Anterior cingulate cortex (tissue), 58 donors: Measurements from ENCODE around the gene CEP135.
A peak's percentile ranks its signal among the peaks of the same experiment; 100 is the strongest.

ENCODE experiments used
- DNase-seq, 58 donors: peaks; one replicate each; lab custom pipeline; 2025; lab: John Stamatoyannopoulos, UW

Gene CEP135

GRCh38 chr4:56007154-56007553 lies 58.4 kb downstream of the CEP135 start:
- no peak for DNase-seq

- no peak for DNase-seq
Observed at GRCh38 chr4:56008206-56008605, 59.5 kb downstream of the CEP135 start.

- no peak for DNase-seq
Observed at GRCh38 chr4:56026596-56026995, 77.9 kb downstream of the CEP135 start.

- DNase-seq: no peak
Observed at GRCh38 chr4:56028165-56028564, 79.4 kb downstream of the CEP135 start.

- peak in 6 of 58 donors; percentile 2 to 13 (median 4) for DNase-seq
Observed at GRCh38 chr4:56038487-56039162, 89.9 kb downstream of the CEP135 start.

- DNase-seq: no peak
Observed at GRCh38 chr4:56040842-56041241, 92.1 kb downstream of the CEP135 start.

GRCh38 chr4:56042225-56042624 lies 93.5 kb downstream of the CEP135 start:
- DNase-seq: no peak

GRCh38 chr4:56048383-56048701 lies 99.6 kb downstream of the CEP135 start:
- no peak for DNase-seq

- DNase-seq: peak in 54 of 58 donors; percentile 5 to 74 (median 44)
Observed at GRCh38 chr4:56048702-56049431, 100.1 kb downstream of the CEP135 start.

GRCh38 chr4:56050625-56051024 lies 101.9 kb downstream of the CEP135 start:
- DNase-seq: no peak

- no peak for DNase-seq
Observed at GRCh38 chr4:56051029-56051709, 102.4 kb downstream of the CEP135 start.

- no peak for DNase-seq
Observed at GRCh38 chr4:56051710-56052075, 102.9 kb downstream of the CEP135 start.

GRCh38 chr4:56052481-56052880 lies 103.7 kb downstream of the CEP135 start:
- no peak for DNase-seq

GRCh38 chr4:56052966-56053365 lies 104.2 kb downstream of the CEP135 start:
- DNase-seq: no peak

GRCh38 chr4:56055027-56055977 lies 106.6 kb downstream of the CEP135 start:
- DNase-seq: no peak

- DNase-seq: no peak
Observed at GRCh38 chr4:56055991-56056390, 107.2 kb downstream of the CEP135 start.

GRCh38 chr4:56058555-56058954 lies 109.8 kb downstream of the CEP135 start:
- no peak for DNase-seq

- DNase-seq: no peak
Observed at GRCh38 chr4:56060036-56060435, 111.3 kb downstream of the CEP135 start.

GRCh38 chr4:56062106-56062505 lies 113.4 kb downstream of the CEP135 start:
- no peak for DNase-seq

GRCh38 chr4:56062526-56063145 lies 113.9 kb downstream of the CEP135 start:
- DNase-seq: no peak
